HepG2 (cell line): ENCODE data around the gene CADM1. TPM values are rescaled to one million over a fixed set of nuclear protein-coding genes. Genes with fewer than 3 reads are reported as not detected.

Experiments
- ATAD3A ChIP-seq: sonication (generic); formaldehyde crosslinking; IDR thresholded peaks from 2 replicates; pipeline ENCODE4 v1.4.0; 2020; ENCODE audit warnings: missing genetic modification reagents
- CC2D1A ChIP-seq: sonication (generic); formaldehyde crosslinking; IDR thresholded peaks from 2 replicates; pipeline ENCODE4 v1.8.1; 2023; ENCODE audit warnings: mild to moderate bottlenecking, missing genetic modification reagents
- CENPBD1 ChIP-seq: sonication (generic); formaldehyde crosslinking; IDR thresholded peaks from 2 replicates; pipeline ENCODE4 v1.8.0; 2022; ENCODE audit warnings: missing genetic modification reagents, low read depth, mild to moderate bottlenecking, borderline replicate concordance
- CREM ChIP-seq, 2 experiments: sonication (generic) in 1 of 2; formaldehyde crosslinking in 1 of 2; IDR thresholded peaks; 2 replicates each; pipeline versions ENCODE4 v1.4.0 to v1.6.1; 2016 to 2020; ENCODE audit warnings: antibody characterized with exemption in 1 of 2, mild to moderate bottlenecking in 1 of 2, missing genetic modification reagents in 1 of 2
- E2F5 ChIP-seq: sonication (generic); formaldehyde crosslinking; conservative IDR thresholded peaks from 2 replicates; pipeline ENCODE4 v1.4.0; 2020; ENCODE audit warnings: missing genetic modification reagents
- HOXA3 ChIP-seq: sonication (generic); formaldehyde crosslinking; IDR thresholded peaks from 2 replicates; pipeline ENCODE4 v1.5.0; 2020; ENCODE audit warnings: missing genetic modification reagents
- NBN ChIP-seq: fragments of 450-650 bp; conservative IDR thresholded peaks from 2 replicates; pipeline ENCODE4 v1.6.1; 2017
- RAD21 ChIP-seq: fragments of 450-650 bp; formaldehyde crosslinking; IDR thresholded peaks from 2 replicates; pipeline ENCODE4 v1.5.0; 2020; ENCODE audit warnings: mild to moderate bottlenecking
- RBFOX2 ChIP-seq: fragments of 200-400 bp; formaldehyde crosslinking; IDR thresholded peaks from 2 replicates; pipeline ENCODE4 v1.6.1; 2017; ENCODE audit warnings: low read depth, mild to moderate bottlenecking, low read length
- SATB2 ChIP-seq: sonication (generic); formaldehyde crosslinking; IDR thresholded peaks from 2 replicates; pipeline ENCODE4 v1.5.0; 2020; ENCODE audit warnings: missing genetic modification reagents
- SCMH1 ChIP-seq: sonication (generic); formaldehyde crosslinking; IDR thresholded peaks from 2 replicates; pipeline ENCODE4 v1.9.0; 2021; ENCODE audit warnings: missing genetic modification reagents, mild to moderate bottlenecking, borderline replicate concordance
- SIX4 ChIP-seq: sonication (generic); formaldehyde crosslinking; IDR thresholded peaks from 2 replicates; pipeline ENCODE4 v1.4.0; 2020; ENCODE audit warnings: missing genetic modification reagents
- USF2 ChIP-seq, 2 experiments: sonication (generic) in 1 of 2; formaldehyde crosslinking in 1 of 2; IDR thresholded peaks; 2 replicates each; pipeline versions ENCODE4 v1.5.1 to v1.6.1; 2011 to 2020; ENCODE audit warnings: borderline replicate concordance in 1 of 2, low read depth in 1 of 2, low read length in 1 of 2, mild to moderate bottlenecking in 1 of 2, missing genetic modification reagents in 1 of 2, moderate library complexity in 1 of 2
- ZBTB20 ChIP-seq: sonication (generic); formaldehyde crosslinking; IDR thresholded peaks from 2 replicates; pipeline ENCODE4 v1.8.1; 2023; ENCODE audit warnings: missing genetic modification reagents, low read depth, mild to moderate bottlenecking, borderline replicate concordance
- ZNF10 ChIP-seq: sonication (generic); formaldehyde crosslinking; IDR thresholded peaks from 2 replicates; pipeline ENCODE4 v1.4.0; 2020; ENCODE audit warnings: mild to moderate bottlenecking, low read depth, missing genetic modification reagents, borderline replicate concordance
- ZNF280B ChIP-seq: sonication (generic); formaldehyde crosslinking; IDR thresholded peaks from 2 replicates; pipeline ENCODE4 v1.5.0; 2020; ENCODE audit warnings: missing genetic modification reagents, mild to moderate bottlenecking, borderline replicate concordance
- ZNF326 ChIP-seq: sonication (generic); formaldehyde crosslinking; IDR thresholded peaks from 2 replicates; pipeline ENCODE4 v1.4.0; 2020; ENCODE audit warnings: missing genetic modification reagents, borderline replicate concordance
- ZNF329 ChIP-seq: sonication (generic); formaldehyde crosslinking; IDR thresholded peaks from 2 replicates; pipeline ENCODE4 v1.9.0; 2021; ENCODE audit warnings: low read depth, mild to moderate bottlenecking, missing genetic modification reagents
- ZNF484 ChIP-seq: sonication (generic); formaldehyde crosslinking; IDR thresholded peaks from 2 replicates; pipeline ENCODE4 v1.5.1; 2020; ENCODE audit warnings: mild to moderate bottlenecking, low read depth, missing genetic modification reagents, borderline replicate concordance
- ZNF672 ChIP-seq: sonication (generic); formaldehyde crosslinking; IDR thresholded peaks from 2 replicates; pipeline ENCODE4 v1.8.1; 2022; ENCODE audit warnings: missing genetic modification reagents
- ZNF7 ChIP-seq: IDR thresholded peaks from 2 replicates; pipeline ENCODE4 v1.6.1; 2016; ENCODE audit warnings: missing biosample characterization, missing genetic modification reagents
- ZNF704 ChIP-seq: sonication (generic); formaldehyde crosslinking; IDR thresholded peaks from 2 replicates; pipeline ENCODE4 v1.8.1; 2023; ENCODE audit warnings: mild to moderate bottlenecking, inconsistent platforms, moderate library complexity, missing genetic modification reagents, borderline replicate concordance
- ZNF839 ChIP-seq: sonication (generic); formaldehyde crosslinking; IDR thresholded peaks from 2 replicates; pipeline ENCODE4 v1.4.0; 2020; ENCODE audit warnings: missing genetic modification reagents, mild to moderate bottlenecking, borderline replicate concordance
- polyA plus RNA-seq, 8 experiments: library from polyadenylated mRNA; depleted of rRNA in 3 of 8; stranded (reverse) in 7 of 8; unstranded in 1 of 8; fragments of >200 nt; fragmentation: Illumina TruSeq in 4 of 8; extraction: Trizol in 4 of 8; gene quantifications; 2 replicates each; pipeline versions ENCODE4 v1.2.1 to v1.2.3, GENCODE V29; 2011 to 2016; ENCODE audit warnings: low read depth in 4 of 8, missing spikeins in 1 of 8, mixed read lengths in 1 of 8; ENCODE audit not compliant: insufficient read depth in 1 of 8
- total RNA-seq, 5 experiments: library from RNA; depleted of rRNA; stranded (reverse); fragments of >200 nt; fragmentation: Illumina TruSeq; extraction: Trizol; gene quantifications; 2 replicates each; pipeline ENCODE4 v1.2.3, GENCODE V29; 2016; ENCODE audit warnings: low read depth in 1 of 5

The CADM1 gene
- total and polyA plus RNA-seq, 2 of the 13 experiments (the other 11 are each of a cell fraction or from before 2014, with no cell fraction given) = 71.3 to 122 TPM

- TF ChIP-seq ZNF484 (CRISPR knock-in tag) (no peak), ZNF326 (no peak), NBN (no peak), ZNF280B (CRISPR knock-in tag) (no peak), ZNF839 (no peak), ATAD3A (CRISPR knock-in tag) (no peak), E2F5 (CRISPR knock-in tag) (no peak), SATB2 (no peak), ZNF704 (CRISPR knock-in tag) (no peak), ZBTB20 (CRISPR knock-in tag) (peak; percentile 33; the same call in 1 of the 2 replicates), ZNF7 (CRISPR knock-in tag) (no peak), RBFOX2 (no peak), ZNF672 (CRISPR knock-in tag) (no peak), CREM (IDR thresholded peaks at IDR 0.05) (peak; percentile 63), CREM (CRISPR knock-in tag; IDR thresholded peaks at IDR 0.05) (no peak), ZNF10 (CRISPR knock-in tag) (no peak), ZNF329 (CRISPR knock-in tag) (no peak), CC2D1A (CRISPR knock-in tag) (no peak), HOXA3 (no peak), CENPBD1 (CRISPR knock-in tag) (no peak), USF2 (IDR thresholded peaks at IDR 0.05; ENCODE audit: low read depth, low read length) (no peak), USF2 (CRISPR knock-in tag; IDR thresholded peaks at IDR 0.05; ENCODE audit: borderline replicate concordance) (no peak), RAD21 (CRISPR knock-in tag) (no peak), SCMH1 (CRISPR knock-in tag) (no peak), SIX4 (CRISPR knock-in tag) (peak; percentile 87)
These were observed 297.0 kb downstream of the CADM1 start (continued) for GRCh38 chr11:115207166-115207591.
